GM18502 (cell line): ENCODE data around the gene WDR43.

Experiments
- ATAC-seq: cut with Tn5 transposase; IDR thresholded peaks from one replicate; pipeline ENCODE4 v1.9.1; 2021; ENCODE audit warnings: mild to moderate bottlenecking; ENCODE audit not compliant: unreplicated experiment, poor library complexity

WDR43 gene

GRCh38 chr2:28908172-28908571 is 13.7 kb downstream of the WDR43 start:
- ATAC-seq, result no peak

- no peak for ATAC-seq
Observed at GRCh38 chr2:28909655-28910353, 15.3 kb downstream of the WDR43 start.

GRCh38 chr2:28915939-28916338 is 21.5 kb downstream of the WDR43 start:
- no peak for ATAC-seq

GRCh38 chr2:28926847-28927246 is 32.4 kb downstream of the WDR43 start:
- no peak for ATAC-seq

GRCh38 chr2:28927469-28927868 is 33.0 kb downstream of the WDR43 start:
- no peak for ATAC-seq

GRCh38 chr2:28927878-28928277 is 33.4 kb downstream of the WDR43 start:
- ATAC-seq, result no peak

- no peak for ATAC-seq
Observed at GRCh38 chr2:28929581-28929980, 35.1 kb downstream of the WDR43 start.

GRCh38 chr2:28930205-28930604 is 35.7 kb downstream of the WDR43 start:
- ATAC-seq, result no peak

GRCh38 chr2:28934769-28935168 is 40.3 kb downstream of the WDR43 start:
- ATAC-seq, result no peak

GRCh38 chr2:28941008-28941407 is 46.5 kb downstream of the WDR43 start:
- ATAC-seq, result no peak

GRCh38 chr2:28944535-28945248 is 50.2 kb downstream of the WDR43 start:
- ATAC-seq, result no peak

- ATAC-seq, result no peak
Observed at GRCh38 chr2:28948160-28948559, 53.7 kb downstream of the WDR43 start.

- no peak for ATAC-seq
Observed at GRCh38 chr2:28949190-28949589, 54.7 kb downstream of the WDR43 start.

- ATAC-seq, result no peak
Observed at GRCh38 chr2:28949617-28950305, 55.3 kb downstream of the WDR43 start.

GRCh38 chr2:28950941-28951630 is 56.6 kb downstream of the WDR43 start:
- no peak for ATAC-seq

GRCh38 chr2:28951910-28952835 is 57.7 kb downstream of the WDR43 start:
- ATAC-seq, result no peak

GRCh38 chr2:28952836-28953211 is 58.4 kb downstream of the WDR43 start:
- no peak for ATAC-seq

GRCh38 chr2:28955467-28955866 is 61.0 kb downstream of the WDR43 start:
- no peak for ATAC-seq

GRCh38 chr2:28956415-28956826 is 62.0 kb downstream of the WDR43 start:
- no peak for ATAC-seq

- ATAC-seq, result no peak
Observed at GRCh38 chr2:28956890-28957289, 62.4 kb downstream of the WDR43 start.
